NT2/D1 (cell line): ENCODE measurements around the gene TMEM202.
"Not testable (repeated sequence)": the region's sequence is repeated elsewhere in the genome, so short reads cannot be mapped to it uniquely, and the experiment has no call there.

Source experiments
- DNase-seq: peaks from one replicate; pipeline ENCODE4 v3.0.0-alpha.2; 2011; ENCODE audit warnings: low read depth, low spot score
- H3K27me3 ChIP-seq: 2 replicates; pipeline ENCODE4 v1.6.0; 2011; ENCODE audit warnings: mild to moderate bottlenecking; ENCODE audit not compliant: insufficient read length, insufficient read depth
- H3K36me3 ChIP-seq: 2 replicates; pipeline ENCODE4 v1.6.1; 2011; ENCODE audit warnings: mild to moderate bottlenecking, low read length, mixed read lengths; ENCODE audit not compliant: insufficient read depth, insufficient read length
- H3K4me1 ChIP-seq: 2 replicates; pipeline ENCODE4 v1.5.1; 2011; ENCODE audit not compliant: insufficient read depth, insufficient read length
- H3K4me3 ChIP-seq: 2 replicates; pipeline ENCODE4 v1.5.1; 2011; ENCODE audit warnings: low read depth; ENCODE audit not compliant: insufficient read length
- H3K9ac ChIP-seq: 2 replicates; pipeline ENCODE4 v1.6.0; 2011; ENCODE audit warnings: low read depth; ENCODE audit not compliant: insufficient read length
- H3K9me3 ChIP-seq: 2 replicates; pipeline ENCODE4 v1.5.1; 2011; ENCODE audit warnings: mild to moderate bottlenecking, low read length; ENCODE audit not compliant: insufficient read depth
- SUZ12 ChIP-seq: IDR thresholded peaks from 2 replicates; pipeline ENCODE4 v1.6.1; 2011; ENCODE audit not compliant: insufficient read length, insufficient read depth; ENCODE audit errors: extremely low read depth
- YY1 ChIP-seq: IDR thresholded peaks from 2 replicates; pipeline ENCODE4 v1.6.1; 2011; ENCODE audit not compliant: insufficient read length, insufficient read depth
- ZNF274 ChIP-seq: IDR thresholded peaks from 2 replicates; pipeline ENCODE4 v1.6.1; 2011; ENCODE audit warnings: mild to moderate bottlenecking, low read depth, low read length

Gene TMEM202

DNA sequence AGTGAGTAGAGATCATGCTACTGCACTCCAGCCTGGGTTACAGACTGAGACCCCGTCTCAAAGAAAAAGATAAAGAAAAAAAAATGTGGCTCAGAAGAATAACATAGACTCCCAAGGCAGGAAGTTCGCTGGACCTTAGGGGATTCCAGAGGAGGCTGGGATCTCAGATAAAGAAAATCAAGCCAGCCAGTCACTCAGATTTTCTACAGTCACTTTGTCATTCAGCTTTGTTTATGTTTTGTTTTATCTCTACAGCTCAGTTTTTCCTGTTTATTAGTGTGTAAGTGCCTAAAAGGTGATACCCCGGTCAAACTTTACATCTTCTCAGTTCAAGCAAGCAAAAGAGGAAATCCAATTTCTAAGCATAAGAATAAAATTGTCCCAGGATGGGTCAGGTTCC, 6.3 kb downstream of the TMEM202 start:
- H3K9ac ChIP-seq = no peak overlapping the region
- H3K36me3 ChIP-seq = no peaks in the 10 kb centered on the region
- no peak for DNase-seq
- no peaks in the 10 kb centered on the region for H3K9me3 ChIP-seq
- H3K4me1 ChIP-seq = no peaks in the 10 kb centered on the region
- H3K4me3 ChIP-seq = no peak overlapping the region
- H3K27me3 ChIP-seq = peaks cover 4% of the 10 kb centered on the region
- TF ChIP-seq YY1 (no peak), SUZ12 (no peak)

DNA sequence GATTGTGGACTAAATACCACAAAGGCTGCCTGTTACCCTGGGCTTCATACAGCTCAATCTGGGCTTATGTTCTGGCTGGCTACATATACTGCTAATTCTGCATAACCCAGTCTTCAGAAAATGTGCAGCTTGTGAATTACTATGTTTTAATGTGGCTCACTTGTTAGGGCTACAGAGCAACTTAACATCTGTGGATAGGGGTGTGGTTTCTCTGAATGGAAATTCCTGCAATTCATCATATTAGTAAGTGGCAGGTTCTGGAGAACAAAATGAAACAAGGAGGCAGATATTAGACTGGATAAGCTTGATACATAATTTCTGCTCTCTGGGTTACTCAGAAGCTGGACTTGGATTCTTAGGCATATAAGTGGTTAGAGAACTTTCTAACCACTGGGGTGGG, 6.7 kb downstream of the TMEM202 start:
- no peak for TF ChIP-seq ZNF274
- no peak for TF ChIP-seq SUZ12
- TF ChIP-seq YY1 = no peak

GRCh38 chr15:72406936-72407335, 8.8 kb downstream of the TMEM202 start:
- Histone ChIP-seq H3K36me3 (no peaks in the 10 kb centered on the region), H3K4me1 (no peaks in the 10 kb centered on the region), H3K9ac (no peak overlapping the region), H3K9me3 (no peaks in the 10 kb centered on the region), H3K4me3 (no peak overlapping the region), H3K27me3 (peaks cover 4% of the 10 kb centered on the region)
- DNase-seq = no peak
- TF ChIP-seq SUZ12 (no peak), YY1 (no peak), ZNF274 (no peak)

More for the DNA sequence above, 6.7 kb downstream of the TMEM202 start:
- Histone ChIP-seq H3K9me3 (no peaks in the 10 kb centered on the region), H3K27me3 (peaks cover 4% of the 10 kb centered on the region), H3K36me3 (no peaks in the 10 kb centered on the region), H3K9ac (no peak overlapping the region), H3K4me1 (no peaks in the 10 kb centered on the region), H3K4me3 (no peak overlapping the region)
- DNase-seq = no peak

DNA sequence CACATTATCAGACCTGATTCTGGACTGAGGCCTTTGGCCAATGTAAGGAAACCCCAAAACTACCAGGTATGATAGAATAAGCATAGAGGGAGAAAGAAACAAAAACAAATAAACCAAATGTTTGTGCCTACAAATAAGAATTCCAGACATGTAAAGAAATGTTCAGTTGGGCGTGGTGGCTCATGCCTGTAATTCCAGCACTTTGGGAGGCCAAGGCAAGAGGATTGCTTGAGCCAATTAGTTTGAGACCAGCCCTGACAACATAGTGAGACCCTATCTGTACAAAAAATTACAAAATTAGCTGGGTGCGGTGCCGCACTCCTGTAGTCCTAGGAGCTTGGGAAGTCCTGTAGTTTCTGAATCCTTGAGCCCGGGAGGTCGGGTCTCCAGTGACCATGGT, 13.0 kb downstream of the TMEM202 start:
- TF ChIP-seq YY1 (no peak), ZNF274 (no peak)
- peaks cover 2% of the 10 kb centered on the region for H3K27me3 ChIP-seq

DNA sequence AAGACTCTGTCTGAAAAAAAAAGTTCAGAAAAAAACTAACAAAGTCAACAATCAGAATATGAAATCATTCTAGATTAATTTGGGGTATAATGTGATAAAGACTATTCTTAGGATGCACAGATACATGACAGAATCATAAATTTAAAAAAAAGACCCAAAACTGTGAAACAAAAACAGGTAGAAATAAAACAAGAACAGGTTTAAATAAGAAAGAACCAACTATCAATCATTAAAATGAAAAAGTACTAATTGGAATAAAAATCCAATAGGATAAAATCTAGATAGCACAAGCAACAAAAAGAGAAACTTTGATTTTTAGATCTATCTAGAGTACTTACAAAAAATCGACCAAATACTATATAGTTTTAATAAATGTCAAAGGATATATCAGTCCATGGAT, 13.4 kb downstream of the TMEM202 start:
- H3K4me1 ChIP-seq = no peaks in the 10 kb centered on the region
- no peaks in the 10 kb centered on the region for H3K36me3 ChIP-seq
- DNase-seq = no peak
- TF ChIP-seq SUZ12 (no peak), YY1 (no peak), ZNF274 (no peak)
- no peak overlapping the region for H3K9ac ChIP-seq
- H3K27me3 ChIP-seq = peaks cover 2% of the 10 kb centered on the region
- H3K9me3 ChIP-seq = no peaks in the 10 kb centered on the region
- no peak overlapping the region for H3K4me3 ChIP-seq

More for the DNA sequence above, 13.0 kb downstream of the TMEM202 start:
- no peak for DNase-seq
- Histone ChIP-seq H3K9me3 (no peaks in the 10 kb centered on the region), H3K4me1 (no peaks in the 10 kb centered on the region), H3K9ac (no peak overlapping the region), H3K4me3 (no peak overlapping the region), H3K36me3 (no peaks in the 10 kb centered on the region)

GRCh38 chr15:72413337-72413736, 15.2 kb downstream of the TMEM202 start:
- not testable (repeated sequence) for H3K9me3 ChIP-seq, H3K9ac ChIP-seq, H3K4me3 ChIP-seq, H3K27me3 ChIP-seq, H3K36me3 ChIP-seq, H3K4me1 ChIP-seq, DNase-seq

GRCh38 chr15:72415304-72415703, 17.2 kb downstream of the TMEM202 start:
- TF ChIP-seq SUZ12 = no peak
- TF ChIP-seq YY1 = no peak
- TF ChIP-seq ZNF274 = no peak
- no peak for DNase-seq

GRCh38 chr15:72419768-72420167, 21.7 kb downstream of the TMEM202 start:
- not testable (repeated sequence) for H3K4me3 ChIP-seq, H3K27me3 ChIP-seq, H3K9me3 ChIP-seq, H3K9ac ChIP-seq, H3K36me3 ChIP-seq, DNase-seq, H3K4me1 ChIP-seq

More at GRCh38 chr15:72415304-72415703, 17.2 kb downstream of the TMEM202 start:
- Histone ChIP-seq H3K36me3 (no peaks in the 10 kb centered on the region), H3K9ac (no peak overlapping the region), H3K4me3 (no peak overlapping the region), H3K4me1 (no peaks in the 10 kb centered on the region), H3K9me3 (no peaks in the 10 kb centered on the region), H3K27me3 (no peaks in the 10 kb centered on the region)
